Fibroblast of lung (primary cell): Measurements from ENCODE around the gene XPNPEP1. TPM values are rescaled to one million over a fixed set of nuclear protein-coding genes. Genes with fewer than 3 reads are reported as not detected.
A peak's percentile ranks its signal among the peaks of the same experiment; 100 is the strongest.

Source experiments
- DNase-seq, 2 donors: peaks; one replicate each; pipeline versions ENCODE4 v3.0.0 to v3.0.0-alpha.2; 2010; ENCODE audit warnings: low read depth in 2 of 2
- H2AFZ ChIP-seq: 2 replicates; pipeline ENCODE4 v1.5.1; 2012; ENCODE audit warnings: low read length, control low read depth, inconsistent platforms
- H3K27ac ChIP-seq: 2 replicates; pipeline ENCODE4 v1.5.1; 2011; ENCODE audit warnings: low read length, control low read depth; ENCODE audit not compliant: insufficient read depth
- H3K27me3 ChIP-seq: 2 replicates; pipeline ENCODE4 v1.5.1; 2011; ENCODE audit warnings: mild to moderate bottlenecking, low read length; ENCODE audit not compliant: control insufficient read depth, insufficient read depth
- H3K36me3 ChIP-seq: 2 replicates; pipeline ENCODE4 v1.5.1; 2011; ENCODE audit warnings: low read length; ENCODE audit not compliant: control insufficient read depth, insufficient read depth
- H3K4me1 ChIP-seq: 2 replicates; pipeline ENCODE4 v1.5.1; 2011; ENCODE audit warnings: low read length; ENCODE audit not compliant: control insufficient read depth, insufficient read depth; ENCODE audit errors: extremely low read depth
- H3K4me2 ChIP-seq: 2 replicates; pipeline ENCODE4 v1.5.1; 2011; ENCODE audit warnings: low read length, control low read depth; ENCODE audit not compliant: insufficient read depth; ENCODE audit errors: extremely low read depth
- H3K4me3 ChIP-seq, 4 experiments: fragments of 200-600 bp in 1 of 4; sonication (generic) in 1 of 4; replicated peaks in 1 of 4; 2 replicates each; pipeline ENCODE4 v1.5.1; 2011 to 2016; ENCODE audit warnings: low read length in 4 of 4, low read depth in 3 of 4, mild to moderate bottlenecking in 3 of 4, control low read depth in 2 of 4, inconsistent platforms in 1 of 4, mixed read lengths in 1 of 4; ENCODE audit not compliant: insufficient read depth in 1 of 4; ENCODE audit errors: control extremely low read depth in 1 of 4
- H3K79me2 ChIP-seq: 2 replicates; pipeline ENCODE4 v1.5.1; 2012; ENCODE audit warnings: mild to moderate bottlenecking, low read length, inconsistent platforms; ENCODE audit not compliant: control insufficient read depth, insufficient read depth
- H3K9ac ChIP-seq: 2 replicates; pipeline ENCODE4 v1.5.1; 2011; ENCODE audit warnings: mild to moderate bottlenecking, low read length, control low read depth; ENCODE audit not compliant: insufficient read depth
- H3K9me3 ChIP-seq: 2 replicates; pipeline ENCODE4 v1.5.1; 2012; ENCODE audit warnings: low read depth, low read length; ENCODE audit not compliant: control insufficient read depth, insufficient read depth
- H4K20me1 ChIP-seq: 2 replicates; pipeline ENCODE4 v1.5.1; 2011; ENCODE audit warnings: low read length; ENCODE audit not compliant: control insufficient read depth, insufficient read depth; ENCODE audit errors: extremely low read depth
- EZH2 ChIP-seq: IDR thresholded peaks from 2 replicates; pipeline ENCODE4 v1.5.1; 2012; ENCODE audit warnings: low read length, control low read depth, mild to moderate bottlenecking; ENCODE audit errors: missing control alignments
- polyA plus RNA-seq, 2 donors: library from polyadenylated mRNA; depleted of rRNA in 1 of 2; stranded (reverse) in 1 of 2; unstranded in 1 of 2; fragments of >200 nt; gene quantifications; 2 replicates each; pipeline ENCODE4 v1.2.1, GENCODE V29; 2011 to 2012; ENCODE audit warnings: missing spikeins in 1 of 2
- total RNA-seq: library from RNA; depleted of rRNA; stranded (reverse); fragments of >200 nt; gene quantifications from 2 replicates; pipeline ENCODE4 v1.2.1, GENCODE V29; 2014
- TF ChIP-seq, protein P1 (sequence below), 2 donors: IDR thresholded peaks in 1 of 2; conservative IDR thresholded peaks in 1 of 2; 1 replicate in 1 of 2; 2 replicates in 1 of 2; pipeline ENCODE4 v1.5.1; 2011 to 2012; ENCODE audit warnings: low read length in 2 of 2, control low read depth in 1 of 2, inconsistent platforms in 1 of 2, low read depth in 1 of 2, mild to moderate bottlenecking in 1 of 2

Gene XPNPEP1
- total and polyA plus RNA-seq, 2 donors (not counting 1 experiment from before 2014, with no cell fraction given): 86.5 to 119 TPM

DNA sequence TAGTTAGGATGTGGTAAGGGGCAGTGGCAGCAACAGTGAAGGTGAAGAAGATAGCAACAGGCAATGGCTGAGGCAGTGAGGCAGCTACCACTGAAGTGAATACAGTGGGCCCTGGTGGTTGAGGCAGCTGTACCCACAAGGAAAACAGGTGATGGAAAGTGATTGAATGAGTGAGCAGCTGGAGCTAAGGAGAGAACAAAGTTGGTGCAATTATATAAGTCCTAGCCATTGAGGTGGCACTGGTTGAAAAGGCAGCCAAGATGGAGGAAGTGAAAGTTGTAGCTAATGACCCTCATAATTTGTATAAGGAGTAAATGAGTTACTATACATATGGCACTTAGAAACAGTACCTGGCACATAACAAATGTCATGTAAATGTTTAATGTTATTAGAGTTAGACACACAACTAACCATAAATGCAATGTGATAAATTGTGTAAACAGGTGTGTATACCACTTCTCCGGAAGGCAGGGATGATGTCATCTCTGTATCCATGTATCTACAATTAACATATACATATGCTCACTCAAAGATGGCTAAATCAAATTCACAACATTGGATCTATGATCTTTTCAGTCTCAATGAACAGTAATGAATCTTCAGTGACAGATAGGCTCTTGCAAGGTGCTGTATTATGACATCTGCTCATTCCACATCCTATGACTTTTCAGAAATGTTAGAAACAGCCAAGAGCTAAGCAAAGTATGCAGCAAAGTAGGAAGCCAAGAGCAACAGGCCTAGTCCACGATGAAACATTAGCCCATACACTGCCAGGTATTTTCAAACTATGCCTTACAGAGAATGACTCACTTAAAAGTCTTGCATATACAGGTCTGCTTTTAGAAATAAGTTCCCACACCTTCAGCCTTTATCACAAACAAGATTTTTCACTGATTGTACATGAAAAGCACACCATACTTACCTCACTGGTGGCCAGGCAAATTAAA lies 10.7 kb downstream of the XPNPEP1 start:
- no peak overlapping the region for H3K4me2 ChIP-seq
- no peak overlapping the region for H3K27ac ChIP-seq
- TF ChIP-seq, protein P1, sequence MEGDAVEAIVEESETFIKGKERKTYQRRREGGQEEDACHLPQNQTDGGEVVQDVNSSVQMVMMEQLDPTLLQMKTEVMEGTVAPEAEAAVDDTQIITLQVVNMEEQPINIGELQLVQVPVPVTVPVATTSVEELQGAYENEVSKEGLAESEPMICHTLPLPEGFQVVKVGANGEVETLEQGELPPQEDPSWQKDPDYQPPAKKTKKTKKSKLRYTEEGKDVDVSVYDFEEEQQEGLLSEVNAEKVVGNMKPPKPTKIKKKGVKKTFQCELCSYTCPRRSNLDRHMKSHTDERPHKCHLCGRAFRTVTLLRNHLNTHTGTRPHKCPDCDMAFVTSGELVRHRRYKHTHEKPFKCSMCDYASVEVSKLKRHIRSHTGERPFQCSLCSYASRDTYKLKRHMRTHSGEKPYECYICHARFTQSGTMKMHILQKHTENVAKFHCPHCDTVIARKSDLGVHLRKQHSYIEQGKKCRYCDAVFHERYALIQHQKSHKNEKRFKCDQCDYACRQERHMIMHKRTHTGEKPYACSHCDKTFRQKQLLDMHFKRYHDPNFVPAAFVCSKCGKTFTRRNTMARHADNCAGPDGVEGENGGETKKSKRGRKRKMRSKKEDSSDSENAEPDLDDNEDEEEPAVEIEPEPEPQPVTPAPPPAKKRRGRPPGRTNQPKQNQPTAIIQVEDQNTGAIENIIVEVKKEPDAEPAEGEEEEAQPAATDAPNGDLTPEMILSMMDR (conservative IDR thresholded peaks at IDR 0.05 in 1 of 2, IDR thresholded peaks at IDR 0.05 in 1 of 2; ENCODE audit: low read depth in 1 of 2, low read length in 2 of 2): no peak
- TF ChIP-seq EZH2: no peak
- no peaks in the 10 kb centered on the region for H3K27me3 ChIP-seq
- peaks cover 15% of the 10 kb centered on the region for H3K79me2 ChIP-seq
- H2AFZ ChIP-seq: no peak overlapping the region
- H3K9me3 ChIP-seq: no peaks in the 10 kb centered on the region
- peaks cover 7% of the 10 kb centered on the region for H3K4me1 ChIP-seq
- peaks cover 3% of the 10 kb centered on the region for H3K36me3 ChIP-seq
- no peak overlapping the region for H3K9ac ChIP-seq
- H4K20me1 ChIP-seq: no peaks in the 10 kb centered on the region
- no peak overlapping the region for H3K4me3 ChIP-seq
- DNase-seq: peak in 1 of 2 donors; percentile 98

DNA sequence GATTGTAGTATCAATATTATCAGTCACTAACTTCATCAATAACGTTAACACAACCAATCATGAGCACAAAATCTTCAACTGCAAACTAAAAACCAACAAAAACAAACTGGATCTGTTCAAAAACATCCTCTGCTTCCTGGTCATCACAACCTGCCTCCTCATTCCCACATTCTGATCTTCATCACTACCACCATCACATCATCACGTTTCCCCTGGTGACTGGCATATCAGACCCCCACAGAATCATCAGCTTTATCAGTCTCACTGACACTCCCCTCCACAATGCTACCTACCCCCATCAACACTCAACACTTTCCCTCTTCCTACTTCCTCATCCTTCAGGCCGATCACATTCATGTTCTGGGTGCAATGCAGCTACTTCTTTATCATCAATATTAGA lies 11.4 kb downstream of the XPNPEP1 start:
- no peak for TF ChIP-seq EZH2
- TF ChIP-seq, protein P1 (conservative IDR thresholded peaks at IDR 0.05 in 1 of 2, IDR thresholded peaks at IDR 0.05 in 1 of 2; ENCODE audit: low read depth in 1 of 2, low read length in 2 of 2): no peak
- Histone ChIP-seq H3K9me3 (no peaks in the 10 kb centered on the region), H2AFZ (no peak overlapping the region), H4K20me1 (no peaks in the 10 kb centered on the region), H3K4me1 (peaks cover 7% of the 10 kb centered on the region), H3K27me3 (no peaks in the 10 kb centered on the region), H3K9ac (no peak overlapping the region), H3K4me3 (no peak overlapping the region), H3K36me3 (peaks cover 3% of the 10 kb centered on the region), H3K79me2 (peaks cover 14% of the 10 kb centered on the region), H3K27ac (no peak overlapping the region), H3K4me2 (no peak overlapping the region)
- DNase-seq: no peak

DNA sequence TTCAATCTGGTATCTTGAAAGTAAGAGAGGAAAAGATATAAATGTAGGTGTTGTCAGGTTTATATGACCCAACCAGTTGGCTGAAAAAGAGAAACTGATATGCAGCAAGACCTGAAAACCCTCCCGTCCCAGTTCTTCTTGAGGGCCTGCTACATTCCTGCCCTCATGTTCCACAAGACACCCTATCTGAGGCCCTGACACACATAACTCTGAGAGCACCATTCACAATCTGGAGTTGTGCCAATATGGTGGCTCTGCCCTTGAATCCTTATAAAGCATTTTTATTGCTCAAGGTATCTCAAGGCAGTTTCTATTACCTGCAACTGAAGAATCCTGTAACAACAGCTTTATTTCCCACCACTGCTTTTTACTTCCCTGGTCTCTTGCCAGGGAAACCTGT lies 17.0 kb downstream of the XPNPEP1 start:
- Histone ChIP-seq H2AFZ (no peak overlapping the region), H3K27ac (no peak overlapping the region), H3K4me1 (peaks cover 3% of the 10 kb centered on the region), H3K4me3 (no peak overlapping the region), H3K4me2 (no peak overlapping the region), H3K27me3 (no peaks in the 10 kb centered on the region), H3K9ac (no peak overlapping the region), H3K9me3 (no peaks in the 10 kb centered on the region), H3K36me3 (no peaks in the 10 kb centered on the region), H3K79me2 (no peaks in the 10 kb centered on the region), H4K20me1 (no peaks in the 10 kb centered on the region)
- TF ChIP-seq EZH2: no peak
- TF ChIP-seq, protein P1 (conservative IDR thresholded peaks at IDR 0.05 in 1 of 2, IDR thresholded peaks at IDR 0.05 in 1 of 2; ENCODE audit: low read depth in 1 of 2, low read length in 2 of 2): no peak
- no peak for DNase-seq
